Measurements from ENCODE around the gene GALNT15. TPM values are rescaled to one million over a fixed set of nuclear protein-coding genes. Genes with fewer than 3 reads are reported as not detected.

GALNT15 gene
- total and polyA plus RNA-seq, 2 donors (not counting 3 experiments of a cell fraction or from before 2014, with no cell fraction given) = 0.87 to 5.4 TPM

GRCh38 chr3:16151109-16151508 is 23.4 kb upstream of the GALNT15 start:
- FAIRE-seq (peak; percentile 40), DNase-seq (ENCODE audit: low read depth, low spot score) (peak; percentile 36)
- POLR2A ChIA-PET = interaction anchor here (0.6 kb wide), 1 partner anchor 1036 kb away, joined by 3 read pairs; no protein-coding TSS in a partner anchor
- H3K27me3 ChIP-seq (ENCODE audit: control insufficient read depth in 2 of 2, insufficient read depth in 2 of 2, low read length in 2 of 2) = peaks cover 0 to 3% of the 10 kb centered on the region in 2 experiments
- TF ChIP-seq MYC (IDR thresholded peaks at IDR 0.05; ENCODE audit: low read depth, low read length) = no peak
- no peak for TF ChIP-seq JUN (IDR thresholded peaks at IDR 0.05; ENCODE audit: borderline replicate concordance, insufficient read depth, insufficient read length, low read depth)
- no peak for TF ChIP-seq MAX (IDR thresholded peaks at IDR 0.05; ENCODE audit: insufficient read depth, insufficient read length)
- TF ChIP-seq FOS (IDR thresholded peaks at IDR 0.05; ENCODE audit: borderline replicate concordance, insufficient read depth, low read length) = peak; percentile 23
- TF ChIP-seq EZH2 (IDR thresholded peaks at IDR 0.05; ENCODE audit: borderline replicate concordance, low read depth, low read length, severe bottlenecking) = no peak
- peak; percentile 50 for TF ChIP-seq GATA2 (IDR thresholded peaks at IDR 0.05; ENCODE audit: insufficient read depth, insufficient read length, low read depth, low read length)
- TF ChIP-seq CTCF (IDR thresholded peaks at IDR 0.05; ENCODE audit: extremely low read depth in 1 of 2, insufficient read depth in 1 of 2, low read depth in 1 of 2, low read length in 2 of 2) = no peak
- TF ChIP-seq POLR2AphosphoS5 (IDR thresholded peaks at IDR 0.05; ENCODE audit: insufficient read depth, low read depth, low read length) = no peak
- no peak for TF ChIP-seq POLR2A (IDR thresholded peaks at IDR 0.05; ENCODE audit: low read depth, low read length)
- BruUV-seq (replicated peaks) = no TSS peak
- CTCF ChIA-PET = interaction anchor here (0.9 to 1.9 kb wide), 5 partner anchors 27 to 100 kb away, joined by 3 to 4 read pairs (median 4); no protein-coding TSS in a partner anchor
- no peak overlapping the region for H2AFZ ChIP-seq (ENCODE audit: low read depth, low read length)
- no peaks in the 10 kb centered on the region for H3K9me3 ChIP-seq (replicated peaks; ENCODE audit: control insufficient read depth, insufficient read depth, low read length)
- dilution Hi-C loops (cut with MboI; ENCODE audit: extremely low pct_ligation_motif_present, low sequenced_read_pairs) (no loop called here), intact Hi-C loops (cut with micrococcal nuclease) (no loop called here)
- no peaks in the 10 kb centered on the region for H3K9me1 ChIP-seq (replicated peaks; ENCODE audit: control insufficient read depth, extremely low read depth, insufficient read depth, low read length)
- H3K79me2 ChIP-seq (ENCODE audit: control insufficient read depth, insufficient read depth, low read length) = no peaks in the 10 kb centered on the region
- H3K4me3 ChIP-seq (replicated peaks in 1 of 3; ENCODE audit: insufficient read depth in 1 of 3, low read depth in 1 of 3, low read length in 3 of 3) = no peak overlapping the region
- H3K4me1 ChIP-seq (ENCODE audit: control insufficient read depth, extremely low read depth, insufficient read depth, low read length) = peaks cover 10% of the 10 kb centered on the region
- H4K20me1 ChIP-seq (replicated peaks; ENCODE audit: control insufficient read depth, extremely low read depth, insufficient read depth, low read length) = no peaks in the 10 kb centered on the region
- no peak overlapping the region for H3K9ac ChIP-seq (replicated peaks; ENCODE audit: extremely low read depth, insufficient read depth, low read length)
- H3K27ac ChIP-seq (ENCODE audit: insufficient read depth, low read depth, low read length) = no peak overlapping the region
- H3K36me3 ChIP-seq (ENCODE audit: control insufficient read depth in 2 of 2, extremely low read depth in 1 of 2, insufficient read depth in 2 of 2, low read length in 2 of 2) = no peaks in the 10 kb centered on the region
- H3K4me2 ChIP-seq (ENCODE audit: insufficient read depth, low read length) = no peak overlapping the region
